ENCODE measurements around the gene ATP8B4.

ATP8B4 gene

GRCh38 chr15:50064673-50065072 lies 54.4 kb downstream of the ATP8B4 start:
- TF ChIP-seq REST (IDR thresholded peaks at IDR 0.05; ENCODE audit: low read depth) (no peak), TEAD4 (IDR thresholded peaks at IDR 0.05) (no peak), RAD21 (IDR thresholded peaks at IDR 0.05; ENCODE audit: low read depth) (no peak), TAF1 (IDR thresholded peaks at IDR 0.05; ENCODE audit: low read depth) (no peak), USF1 (IDR thresholded peaks at IDR 0.05) (no peak)

- TF ChIP-seq ZBTB7A (IDR thresholded peaks at IDR 0.05; ENCODE audit: low read depth) (no peak), NFIC (IDR thresholded peaks at IDR 0.05) (no peak), FOXM1 (IDR thresholded peaks at IDR 0.05; ENCODE audit: borderline replicate concordance, low read depth) (no peak), REST (IDR thresholded peaks at IDR 0.05; ENCODE audit: low read depth) (no peak), TAF1 (IDR thresholded peaks at IDR 0.05; ENCODE audit: low read depth) (no peak), MAX (IDR thresholded peaks at IDR 0.05) (no peak), CREB1 (IDR thresholded peaks at IDR 0.05; ENCODE audit: low read depth) (no peak), RAD21 (IDR thresholded peaks at IDR 0.05; ENCODE audit: low read depth) (no peak), TEAD4 (IDR thresholded peaks at IDR 0.05) (no peak), YY1 (IDR thresholded peaks at IDR 0.05; ENCODE audit: low read depth) (no peak), CEBPB (IDR thresholded peaks at IDR 0.05) (no peak), EP300 (IDR thresholded peaks at IDR 0.05; ENCODE audit: borderline replicate concordance) (no peak), TCF12 (IDR thresholded peaks at IDR 0.05; ENCODE audit: low read depth) (no peak), EGR1 (IDR thresholded peaks at IDR 0.05) (no peak), USF1 (IDR thresholded peaks at IDR 0.05) (no peak)
Measured at GRCh38 chr15:50063226-50063625, 55.8 kb downstream of the ATP8B4 start.

- TF ChIP-seq MAX (IDR thresholded peaks at IDR 0.05) (no peak), NFIC (IDR thresholded peaks at IDR 0.05) (no peak), REST (IDR thresholded peaks at IDR 0.05; ENCODE audit: low read depth) (no peak), FOXM1 (IDR thresholded peaks at IDR 0.05; ENCODE audit: borderline replicate concordance, low read depth) (no peak), ZBTB7A (IDR thresholded peaks at IDR 0.05; ENCODE audit: low read depth) (no peak), TEAD4 (IDR thresholded peaks at IDR 0.05) (no peak), CEBPB (IDR thresholded peaks at IDR 0.05) (no peak), YY1 (IDR thresholded peaks at IDR 0.05; ENCODE audit: low read depth) (no peak), CREB1 (IDR thresholded peaks at IDR 0.05; ENCODE audit: low read depth) (no peak), TAF1 (IDR thresholded peaks at IDR 0.05; ENCODE audit: low read depth) (no peak), USF1 (IDR thresholded peaks at IDR 0.05) (no peak), EGR1 (IDR thresholded peaks at IDR 0.05) (no peak), EP300 (IDR thresholded peaks at IDR 0.05; ENCODE audit: borderline replicate concordance) (no peak), TCF12 (IDR thresholded peaks at IDR 0.05; ENCODE audit: low read depth) (no peak), RAD21 (IDR thresholded peaks at IDR 0.05; ENCODE audit: low read depth) (no peak)
Measured at GRCh38 chr15:50061503-50061902, 57.5 kb downstream of the ATP8B4 start.

- no peak for TF ChIP-seq RAD21 (IDR thresholded peaks at IDR 0.05; ENCODE audit: low read depth)
- TF ChIP-seq EP300 (IDR thresholded peaks at IDR 0.05; ENCODE audit: borderline replicate concordance) = no peak
- no peak for TF ChIP-seq FOXM1 (IDR thresholded peaks at IDR 0.05; ENCODE audit: borderline replicate concordance, low read depth)
- TF ChIP-seq TEAD4 (IDR thresholded peaks at IDR 0.05) = no peak
- no peak for TF ChIP-seq MAX (IDR thresholded peaks at IDR 0.05)
- no peak for TF ChIP-seq TAF1 (IDR thresholded peaks at IDR 0.05; ENCODE audit: low read depth)
- no peak for TF ChIP-seq CEBPB (IDR thresholded peaks at IDR 0.05)
- TF ChIP-seq EGR1 (IDR thresholded peaks at IDR 0.05) = no peak
- no peak for TF ChIP-seq REST (IDR thresholded peaks at IDR 0.05; ENCODE audit: low read depth)
- TF ChIP-seq NFIC (IDR thresholded peaks at IDR 0.05) = no peak
- TF ChIP-seq ZBTB7A (IDR thresholded peaks at IDR 0.05; ENCODE audit: low read depth) = no peak
- TF ChIP-seq USF1 (IDR thresholded peaks at IDR 0.05) = no peak
- TF ChIP-seq TCF12 (IDR thresholded peaks at IDR 0.05; ENCODE audit: low read depth) = no peak
- TF ChIP-seq YY1 (IDR thresholded peaks at IDR 0.05; ENCODE audit: low read depth) = no peak
- no peak for TF ChIP-seq CREB1 (IDR thresholded peaks at IDR 0.05; ENCODE audit: low read depth)
Measured at GRCh38 chr15:50059883-50060282, 59.1 kb downstream of the ATP8B4 start.

All from Ishikawa (cell line).